Measurements from ENCODE around the gene ENDOV.

The ENDOV gene

GRCh38 chr17:80474231-80474960 is 59.4 kb downstream of the ENDOV start:
- H3K4me1 ChIP-seq, result no peaks in the 10 kb centered on the region
- H3K27me3 ChIP-seq, result peaks cover 90% of the 10 kb centered on the region
- H3K4me3 ChIP-seq (ENCODE audit: low read depth, low read length), result no peak overlapping the region
- no peak for DNase-seq
- no peaks in the 10 kb centered on the region for H3K9me3 ChIP-seq
- TF ChIP-seq CTCF (IDR thresholded peaks at IDR 0.05; ENCODE audit: low read depth, low read length), result peak; percentile 31; the same call in 1 of the 2 replicates
- no peaks in the 10 kb centered on the region for H3K36me3 ChIP-seq

- Histone ChIP-seq H3K4me1 (no peaks in the 10 kb centered on the region), H3K4me3 (ENCODE audit: low read depth, low read length) (no peak overlapping the region), H3K27me3 (peaks cover 86% of the 10 kb centered on the region), H3K9me3 (no peaks in the 10 kb centered on the region), H3K36me3 (no peaks in the 10 kb centered on the region)
- no peak for TF ChIP-seq CTCF (IDR thresholded peaks at IDR 0.05; ENCODE audit: low read depth, low read length)
- DNase-seq, result no peak
These were observed 60.3 kb downstream of the ENDOV start for GRCh38 chr17:80474961-80475909.

- Histone ChIP-seq H3K4me1 (no peaks in the 10 kb centered on the region), H3K27me3 (peaks cover 83% of the 10 kb centered on the region), H3K9me3 (no peaks in the 10 kb centered on the region), H3K36me3 (no peaks in the 10 kb centered on the region), H3K4me3 (ENCODE audit: low read depth, low read length) (no peak within 1 kb of the TSS)
- no peak for DNase-seq
- TF ChIP-seq CTCF (IDR thresholded peaks at IDR 0.05; ENCODE audit: low read depth, low read length), result no peak
These were observed 61.2 kb downstream of the ENDOV start, which contains the start of gene NPTX1 for GRCh38 chr17:80475910-80476876. TSS of gene NPTX1 (minus strand) at chr17:80476607. CDS start at chr17:80476446, 161 bp downstream.

- Histone ChIP-seq H3K27me3 (peaks cover 74% of the 10 kb centered on the region), H3K36me3 (no peaks in the 10 kb centered on the region), H3K4me1 (no peaks in the 10 kb centered on the region), H3K9me3 (no peaks in the 10 kb centered on the region), H3K4me3 (ENCODE audit: low read depth, low read length) (no peak overlapping the region)
- no peak for DNase-seq
- no peak for TF ChIP-seq CTCF (IDR thresholded peaks at IDR 0.05; ENCODE audit: low read depth, low read length)
These were observed 62.1 kb downstream of the ENDOV start for GRCh38 chr17:80476877-80477646.

All from BE2C (cell line).